HFF-Myc (cell line): ENCODE results near the gene LENG1.
"Not testable (repeated sequence)": the region's sequence is repeated elsewhere in the genome, so short reads cannot be mapped to it uniquely, and the experiment has no call there.

ENCODE experiments used
- DNase-seq: peaks from one replicate; pipeline ENCODE4 v3.0.0-alpha.2; 2011; ENCODE audit warnings: low read depth; ENCODE audit errors: extremely low read depth
- H3K4me3 ChIP-seq: replicated peaks from 2 replicates; pipeline ENCODE4 v1.5.1; 2011; ENCODE audit warnings: low read depth, mild to moderate bottlenecking, control low read depth, low read length
- CTCF ChIP-seq: IDR thresholded peaks from 2 replicates; pipeline ENCODE4 v1.5.1; 2012; ENCODE audit warnings: mild to moderate bottlenecking, low read depth, low read length, control low read depth; ENCODE audit errors: missing control alignments

The LENG1 gene

GRCh38 chr19:54172471-54173358, 13.2 kb upstream of the LENG1 start, which contains the start of gene TMC4:
Gene TMC4, minus strand, starts transcription at chr19:54173160. Its CDS starts 43 bp downstream, at chr19:54173117.
- TF ChIP-seq CTCF: no peak
- no peak for DNase-seq
- no peak within 1 kb of the TSS for H3K4me3 ChIP-seq

DNA sequence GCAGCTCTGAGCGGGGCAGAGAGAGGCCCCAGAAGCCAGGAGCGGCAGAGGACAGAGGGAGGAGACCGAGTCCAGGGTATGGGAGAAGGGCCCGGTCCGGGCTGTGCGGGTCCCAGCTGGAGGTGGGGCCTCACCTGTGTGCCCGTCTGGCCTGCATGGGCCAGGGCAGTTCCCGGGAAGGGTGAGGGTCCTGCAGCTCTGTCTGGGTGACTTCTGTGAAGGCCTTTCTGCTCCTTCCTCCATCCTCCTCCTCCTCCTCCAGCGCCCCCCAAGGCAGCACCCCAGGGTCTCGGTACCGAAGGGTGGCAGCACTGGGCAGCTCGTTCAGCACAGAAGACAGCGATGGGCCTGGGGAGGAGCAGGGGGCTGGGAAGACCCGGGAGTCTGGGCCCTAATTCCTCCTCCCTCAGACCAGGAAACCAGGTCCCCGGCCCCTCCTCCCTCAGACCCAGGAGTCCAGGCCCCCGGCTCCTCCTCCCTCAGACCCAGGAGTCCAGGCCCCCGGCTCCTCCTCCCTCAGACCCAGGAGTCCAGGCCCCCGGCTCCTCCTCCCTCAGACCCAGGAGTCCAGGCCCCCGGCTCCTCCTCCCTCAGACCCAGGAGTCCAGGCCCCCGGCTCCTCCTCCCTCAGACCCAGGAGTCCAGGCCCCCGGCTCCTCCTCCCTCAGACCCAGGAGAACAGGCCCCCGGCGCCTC, 12.4 kb upstream of the LENG1 start:
- not testable (repeated sequence) for DNase-seq, H3K4me3 ChIP-seq

DNA sequence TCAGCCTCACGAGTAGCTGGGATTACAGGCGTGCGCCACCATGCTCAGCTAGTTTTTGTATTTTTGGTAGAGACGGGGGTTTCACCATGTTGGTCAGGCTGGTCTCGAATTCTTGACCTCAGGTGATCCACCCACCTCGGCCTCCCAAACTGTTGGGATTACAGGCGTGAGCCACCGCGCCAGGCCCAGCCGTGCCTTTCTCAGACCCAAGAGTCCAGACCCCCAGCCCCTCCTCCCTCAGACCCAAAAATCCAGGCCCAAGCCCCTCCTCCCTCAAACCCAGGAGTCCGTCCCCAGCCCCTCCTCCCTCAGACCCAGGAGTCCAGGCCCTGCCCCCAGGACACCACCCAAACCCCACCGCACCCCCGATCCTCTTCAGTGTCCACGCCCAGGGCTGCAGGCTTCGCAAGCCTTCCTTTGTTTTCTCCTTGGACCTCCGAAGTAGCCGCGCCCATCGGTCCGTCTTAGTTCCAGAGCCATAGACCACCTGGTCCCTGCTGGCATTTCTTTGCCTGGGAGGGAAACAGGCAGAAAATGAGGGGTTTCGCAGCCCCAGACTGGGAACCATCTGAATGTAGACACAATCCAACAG, 9.7 kb upstream of the LENG1 start:
- DNase-seq: no peak
- no peak for TF ChIP-seq CTCF
- no peak overlapping the region for H3K4me3 ChIP-seq

GRCh38 chr19:54168174-54168917, 8.8 kb upstream of the LENG1 start:
- H3K4me3 ChIP-seq: no peak overlapping the region
- DNase-seq: peak; percentile 70
- peak; percentile 85 for TF ChIP-seq CTCF

DNA sequence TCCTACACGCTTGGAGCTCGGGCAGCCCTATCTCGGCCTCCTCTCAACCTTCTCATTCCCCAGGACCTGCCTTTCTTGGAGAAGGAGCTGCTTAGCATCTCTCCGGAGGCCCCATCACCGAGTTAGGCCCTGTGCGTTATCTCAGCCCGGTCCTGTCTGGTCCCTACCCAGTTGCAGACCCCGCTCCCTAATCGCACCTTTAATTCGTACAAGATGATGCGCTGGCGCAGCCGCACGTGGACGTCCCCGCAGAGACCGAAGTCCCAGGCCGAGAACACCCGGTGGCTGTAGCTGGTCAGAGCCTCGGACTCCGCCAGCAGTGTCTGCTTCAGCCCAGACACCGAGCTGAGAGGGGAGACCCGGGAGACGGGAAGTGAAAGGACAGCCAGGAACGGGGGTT, 5.7 kb upstream of the LENG1 start:
- H3K4me3 ChIP-seq: no peak overlapping the region
- no peak for TF ChIP-seq CTCF
- no peak for DNase-seq

- H3K4me3 ChIP-seq: no peak overlapping the region
- no peak for DNase-seq
- TF ChIP-seq CTCF: no peak
These were observed 5.0 kb upstream of the LENG1 start for GRCh38 chr19:54164369-54165068.
